NOMO-1 (cell line): ENCODE results near the gene DNAH11.
"Not testable (repeated sequence)": the region's sequence is repeated elsewhere in the genome, so short reads cannot be mapped to it uniquely, and the experiment has no call there.

Experiments used
- DNase-seq, 2 experiments: peaks; one replicate each; lab custom pipeline; 2025; ENCODE audit not compliant: unreplicated experiment in 2 of 2; lab: John Stamatoyannopoulos, UW

The DNAH11 gene

DNA sequence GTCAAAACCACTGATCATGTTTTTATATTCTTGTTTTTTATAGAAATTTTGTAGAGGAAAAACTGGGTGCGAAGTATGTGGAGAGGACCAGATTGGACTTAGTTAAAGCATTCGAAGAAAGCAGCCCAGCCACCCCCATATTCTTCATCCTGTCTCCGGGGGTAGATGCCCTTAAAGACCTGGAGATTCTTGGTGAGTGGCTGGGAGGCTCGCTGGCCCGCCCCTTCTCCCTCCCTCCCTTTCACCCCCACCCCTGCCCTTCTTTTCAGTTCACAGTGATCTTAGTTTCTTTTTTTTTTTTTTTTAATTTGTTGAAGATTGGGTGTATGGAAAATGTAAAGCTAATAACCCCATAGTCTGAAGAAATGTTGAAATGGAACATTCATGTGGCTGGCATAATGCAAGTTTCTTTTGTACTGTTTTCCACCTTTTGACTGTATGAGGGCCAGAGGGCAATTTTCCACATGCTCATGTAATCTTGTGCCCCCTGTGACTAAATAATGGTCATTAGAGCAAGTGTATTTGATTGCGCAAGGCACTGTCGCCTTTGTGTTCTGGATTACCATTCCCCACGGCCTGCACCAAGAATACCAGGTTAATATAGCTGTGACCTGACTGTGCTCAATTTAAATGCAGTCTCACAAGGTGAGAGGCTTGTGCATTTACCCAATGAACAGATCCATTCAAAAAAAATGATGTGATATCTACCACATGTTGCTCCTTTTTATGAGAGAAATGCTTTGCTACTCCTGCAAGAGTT is 325.2 kb downstream of the DNAH11 start:
- no peak for DNase-seq

DNA sequence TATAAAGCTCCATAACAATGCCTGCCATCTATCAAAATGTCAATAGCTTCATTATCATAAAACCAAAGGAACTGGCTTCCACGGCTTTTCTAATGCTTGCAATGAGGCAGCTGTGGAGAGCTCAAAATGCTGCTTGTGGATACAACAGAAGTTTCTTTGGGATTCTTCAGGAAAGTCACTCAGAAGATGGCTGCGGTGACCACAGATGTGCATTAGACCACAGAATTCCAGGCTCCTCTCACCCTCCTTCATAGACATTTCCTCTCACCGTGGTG is 325.7 kb downstream of the DNAH11 start:
- DNase-seq, result no peak

DNA sequence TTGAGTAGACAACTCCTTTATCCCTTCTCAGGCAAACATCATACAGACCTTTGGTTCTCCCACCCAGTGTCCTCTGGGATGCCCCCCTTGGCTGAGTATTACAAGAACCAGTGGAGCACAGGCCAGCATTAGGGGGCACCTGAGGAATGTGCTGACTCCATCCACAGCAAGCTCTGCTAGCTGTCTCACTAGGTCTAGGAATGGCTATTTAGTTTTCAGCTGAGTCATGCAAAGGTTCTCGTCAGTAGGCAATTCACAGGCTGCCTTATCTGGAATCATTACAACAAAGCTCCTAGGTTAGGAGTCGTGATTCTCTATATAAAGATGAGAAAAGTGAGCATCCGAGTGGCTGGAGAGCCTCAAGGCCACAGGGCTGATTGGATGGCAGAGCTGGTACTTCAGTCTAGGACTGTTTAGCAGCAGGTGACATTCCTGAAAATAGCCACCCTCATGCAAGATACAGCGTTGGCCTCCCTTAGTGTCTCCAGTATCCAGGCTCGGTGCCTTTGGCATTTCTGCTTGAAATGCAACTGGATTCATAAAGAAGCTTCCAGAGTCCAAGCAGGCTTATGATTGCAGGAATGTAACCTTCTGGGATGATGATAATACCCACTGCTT is 327.1 kb downstream of the DNAH11 start:
- DNase-seq, result no peak

DNA sequence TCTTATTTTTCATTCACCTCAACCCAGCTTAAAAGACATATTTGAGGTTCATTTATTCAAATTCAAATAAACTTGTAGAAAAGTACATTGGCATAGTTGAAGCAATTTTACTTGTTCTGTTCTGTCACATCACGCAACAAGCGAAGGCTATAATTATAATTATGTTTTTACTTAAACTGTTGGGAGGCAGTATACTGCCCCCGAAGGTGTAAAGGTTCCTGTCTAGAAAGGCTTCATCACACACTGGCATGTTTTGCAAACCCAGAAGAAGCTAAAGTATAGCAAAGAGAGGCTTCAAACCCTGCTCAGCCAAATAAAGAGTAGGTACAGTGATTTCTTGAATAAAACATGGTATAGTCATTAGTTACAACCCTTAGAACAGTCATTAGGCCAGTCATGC is 340.2 kb downstream of the DNAH11 start:
- no peak for DNase-seq

DNA sequence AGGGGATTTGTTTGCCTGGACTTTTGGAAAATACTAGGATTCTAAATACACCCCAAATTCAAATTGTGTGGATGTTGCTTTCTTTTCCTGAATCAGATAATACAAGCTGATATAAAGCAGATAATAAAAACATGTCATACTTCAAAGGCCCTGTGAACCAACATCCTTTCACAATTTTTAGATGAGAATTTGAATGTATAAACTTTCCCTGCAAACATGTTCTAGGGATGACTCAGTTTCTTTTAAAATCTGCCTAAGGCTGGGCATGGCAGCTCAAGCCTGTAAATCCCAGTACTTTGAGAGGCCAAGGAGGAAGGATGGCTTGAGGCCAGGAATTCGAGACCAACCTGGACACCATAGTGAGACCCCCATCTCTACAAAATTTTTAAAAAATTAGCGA is 340.7 kb downstream of the DNAH11 start:
- not testable (repeated sequence) for DNase-seq

DNA sequence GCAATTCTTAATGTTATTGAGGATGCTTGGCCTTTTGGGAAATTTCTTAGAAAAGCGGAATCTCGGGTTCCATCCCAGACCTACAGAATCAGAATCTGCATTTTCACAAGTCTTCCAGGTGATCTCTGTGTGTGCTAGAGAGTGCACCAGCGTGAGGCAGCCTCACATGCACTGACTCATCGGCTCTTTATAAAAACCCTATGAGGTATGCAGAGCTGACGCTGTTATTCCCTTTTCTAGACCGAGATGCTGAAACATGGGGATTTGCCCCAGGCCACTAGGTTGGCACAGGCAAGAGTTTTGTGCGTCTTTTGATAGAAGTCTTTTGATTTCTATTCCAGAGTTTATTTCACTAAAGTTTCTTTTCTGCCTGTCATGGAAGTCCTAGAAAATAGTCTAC is 341.7 kb downstream of the DNAH11 start:
- DNase-seq, result no peak

DNA sequence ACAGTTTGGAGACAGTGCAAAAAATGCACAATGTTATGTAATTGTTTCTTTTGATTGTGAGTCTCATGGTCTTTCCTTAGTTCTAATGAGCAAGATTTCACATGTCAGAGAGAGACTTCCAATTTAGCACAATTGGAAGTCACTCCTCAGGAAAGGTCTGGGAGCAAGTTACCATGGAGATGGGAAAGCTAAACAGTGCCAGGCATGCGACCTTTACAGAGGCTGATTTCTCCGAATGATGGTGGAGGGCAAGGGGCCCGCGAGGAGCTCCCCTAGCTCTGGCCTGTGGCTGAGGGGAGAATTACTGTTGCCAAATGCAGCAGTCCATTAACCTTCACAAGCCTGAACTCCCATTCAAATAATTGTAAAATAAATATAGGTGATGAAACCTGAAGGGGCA is 343.6 kb downstream of the DNAH11 start:
- no peak for DNase-seq

DNA sequence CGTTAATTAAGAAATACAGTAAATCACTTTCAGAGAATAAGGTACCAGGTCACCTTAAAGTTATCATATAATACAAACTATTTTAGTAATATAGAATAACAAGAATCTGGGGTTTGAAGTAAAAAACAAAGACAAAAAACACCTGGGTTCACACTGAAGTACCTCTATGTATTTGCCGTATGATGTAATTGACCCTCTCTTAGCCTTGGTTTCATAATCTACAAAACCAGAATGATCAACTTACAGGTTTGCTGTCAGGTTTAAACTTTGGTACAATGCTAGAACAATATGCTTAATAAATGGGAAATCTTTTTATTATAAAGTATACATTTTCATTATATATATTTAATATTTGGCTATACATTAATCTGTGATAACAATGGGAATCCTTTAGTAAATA is 344.5 kb downstream of the DNAH11 start:
- DNase-seq, result no peak

DNA sequence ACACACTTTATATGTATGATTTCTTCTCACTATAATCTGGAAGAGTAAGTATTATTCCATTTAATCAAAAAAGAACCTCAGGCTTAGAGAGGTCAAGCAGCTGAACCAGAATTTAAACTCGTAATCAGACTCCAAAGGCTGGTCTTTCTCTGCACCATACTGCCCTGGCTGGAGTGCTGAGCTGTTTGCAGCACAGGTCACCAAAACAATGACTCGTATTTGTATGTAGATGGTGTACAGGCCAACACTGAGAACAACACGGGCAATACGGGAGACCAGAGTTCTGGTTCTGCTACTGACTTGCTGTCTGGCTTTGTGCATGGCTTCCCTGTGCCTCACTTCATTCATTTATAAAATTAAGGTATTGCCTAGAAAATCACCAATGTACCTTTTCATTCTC is 344.9 kb downstream of the DNAH11 start:
- DNase-seq, result no peak

DNA sequence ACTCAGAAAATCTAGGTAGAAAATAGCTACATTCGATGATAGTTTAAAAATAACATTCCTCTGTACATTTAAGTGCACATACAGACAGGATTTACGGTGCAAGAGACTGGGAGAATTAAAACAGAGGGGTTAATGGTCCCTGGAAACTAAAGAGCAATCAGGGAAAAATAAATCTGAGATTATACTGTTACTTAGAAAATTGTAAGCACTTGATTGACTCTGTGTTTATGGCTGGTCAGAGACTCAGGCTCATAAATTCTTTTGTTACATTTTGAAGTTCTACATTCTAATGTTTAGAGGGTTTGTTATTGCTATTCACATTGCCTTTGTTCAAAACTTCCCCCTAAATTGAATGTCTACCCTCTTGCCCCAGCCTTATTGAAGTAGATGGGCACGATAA is 348.5 kb downstream of the DNAH11 start:
- DNase-seq, result no peak

DNA sequence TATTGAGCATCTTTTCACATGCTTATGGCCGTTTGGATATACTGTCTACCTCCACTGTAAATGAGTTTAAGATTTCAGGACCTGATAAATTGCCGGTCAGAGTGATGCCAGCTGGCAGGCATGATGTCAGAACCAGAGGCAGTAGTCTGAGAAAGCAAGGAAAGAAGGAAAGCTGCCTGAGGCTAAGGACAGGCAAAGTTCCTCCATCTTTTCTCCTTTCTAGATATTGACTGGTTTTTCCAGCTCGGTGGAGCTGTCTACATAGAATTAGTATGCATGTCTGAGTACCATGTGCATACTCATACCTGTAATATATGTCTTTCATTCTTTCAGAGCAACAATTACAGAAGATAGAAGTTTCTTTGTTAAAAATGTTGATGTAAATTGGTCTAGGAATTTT is 350.6 kb downstream of the DNAH11 start:
- DNase-seq, result no peak

DNA sequence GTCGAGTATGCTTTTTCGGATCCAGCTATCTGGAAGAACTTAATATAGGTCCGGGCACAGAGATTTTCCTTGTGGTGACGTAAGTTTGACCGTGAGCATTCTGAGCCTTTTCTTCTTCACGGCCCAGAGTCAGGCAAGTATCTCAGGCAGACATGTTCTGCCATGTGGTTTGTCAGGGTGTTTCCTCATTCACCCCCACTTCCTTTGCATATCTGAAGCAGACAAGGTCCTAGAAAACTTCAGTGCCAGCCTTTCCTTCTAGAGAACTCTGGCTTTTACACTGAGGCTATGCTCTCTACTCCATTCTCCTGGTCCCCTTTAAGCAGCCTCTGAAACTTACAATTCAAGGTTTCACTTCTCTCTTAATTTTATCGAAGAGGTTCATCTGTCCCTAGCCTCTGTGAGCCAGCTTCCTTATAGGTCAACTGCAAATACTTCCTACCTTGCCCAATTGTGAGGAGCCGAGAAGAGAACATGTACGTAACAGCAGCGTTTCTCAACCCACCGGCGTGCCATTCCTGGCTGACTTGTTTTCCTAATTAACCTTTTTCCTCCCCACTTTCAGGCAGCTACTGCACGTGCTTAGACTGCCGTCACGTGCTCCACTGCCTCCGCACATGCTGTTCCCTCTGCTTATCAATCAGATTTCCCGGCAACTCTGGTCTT is 355.6 kb downstream of the DNAH11 start:
- DNase-seq, result peak; percentile 70 to 96

DNA sequence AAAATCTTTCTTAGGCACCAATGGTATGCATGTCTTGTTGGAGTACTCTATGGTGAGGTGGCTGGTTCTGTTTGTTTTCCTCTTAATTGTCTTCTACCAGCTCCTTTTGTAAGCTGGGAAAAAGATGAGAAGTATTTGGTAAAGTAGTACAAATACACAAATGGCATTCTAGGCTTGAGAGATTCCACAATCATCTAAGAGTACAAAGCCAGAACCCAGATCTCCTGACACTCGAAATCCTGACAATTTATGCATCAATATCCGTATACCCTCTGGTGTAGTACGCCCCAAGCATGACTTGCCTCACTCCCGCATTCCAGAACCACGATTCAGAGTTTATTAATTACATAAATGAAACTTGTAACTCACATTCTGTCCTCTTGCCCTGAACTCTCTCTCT is 359.4 kb downstream of the DNAH11 start:
- no peak for DNase-seq

DNA sequence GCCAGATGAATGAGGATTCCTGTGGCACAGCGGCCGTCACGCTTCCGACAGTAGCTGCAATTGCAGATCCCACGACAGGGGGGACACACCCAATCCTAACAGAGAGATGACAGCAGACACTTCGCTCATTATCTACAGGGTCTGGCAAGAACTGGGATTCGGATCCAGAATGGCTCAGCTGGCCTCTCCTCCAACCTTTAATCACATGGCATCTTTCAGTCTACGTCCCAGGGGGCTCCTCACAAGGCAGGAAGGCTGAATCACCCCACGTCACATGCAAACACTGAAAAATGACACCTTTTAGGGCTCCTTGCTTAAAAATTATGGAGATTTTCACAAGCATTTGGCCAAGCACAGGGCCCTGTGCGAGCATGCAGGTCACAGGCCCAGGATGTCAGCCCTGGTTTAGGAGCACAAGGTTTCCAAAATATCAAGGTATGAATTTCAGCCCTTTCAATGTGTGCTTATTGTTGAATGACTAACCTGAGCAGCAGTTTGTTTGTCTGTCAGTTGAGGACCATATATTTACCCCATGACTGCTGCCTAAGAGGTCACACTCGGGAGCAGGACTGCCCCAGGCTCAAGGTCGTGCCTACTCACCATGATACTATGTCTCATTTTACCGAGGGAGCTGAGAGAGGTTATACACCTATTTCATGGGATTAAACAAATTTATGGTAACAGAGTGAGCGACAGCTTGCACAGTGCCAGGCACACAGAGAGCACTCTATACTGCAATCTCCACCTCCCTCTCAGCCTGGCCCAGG is 360.4 kb downstream of the DNAH11 start:
- no peak for DNase-seq

DNA sequence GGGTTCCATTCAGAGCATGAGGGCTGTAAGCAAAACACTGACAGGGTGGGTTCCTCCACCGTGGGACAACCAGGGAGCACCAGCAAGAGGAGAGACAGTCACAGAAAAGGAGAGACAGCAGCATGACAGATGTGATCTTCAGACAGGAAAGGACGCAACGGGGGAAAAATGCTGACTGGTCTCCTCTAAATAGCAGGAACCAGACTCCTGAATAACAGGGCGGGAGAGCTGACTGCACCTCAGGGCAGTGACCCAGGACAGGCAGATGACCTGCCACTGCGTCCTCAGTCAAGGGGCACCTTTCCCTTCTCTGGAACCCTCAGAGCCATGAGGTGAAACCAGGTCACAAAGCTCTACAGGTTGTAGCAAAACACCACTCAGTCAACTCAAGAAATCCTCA is 365.9 kb downstream of the DNAH11 start:
- DNase-seq, result no peak

DNA sequence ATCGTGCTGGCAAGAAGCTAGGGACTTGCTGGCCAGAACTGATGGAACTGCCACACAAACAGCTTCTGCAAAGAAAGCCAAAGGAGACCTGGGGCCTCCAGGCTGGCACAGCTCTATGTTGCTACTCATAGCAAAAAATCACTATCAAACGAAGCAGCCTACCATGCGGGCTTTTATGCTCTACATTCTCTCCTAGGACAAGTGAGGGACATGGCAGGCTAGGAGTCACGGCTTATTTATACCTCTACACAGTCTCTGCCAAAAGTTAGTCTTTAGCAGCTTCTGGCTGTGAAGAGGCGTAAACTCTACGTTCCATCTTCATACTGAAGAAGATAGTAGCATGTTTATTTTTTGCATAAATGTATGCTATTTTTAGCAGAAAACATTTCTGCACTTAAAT is 367.4 kb downstream of the DNAH11 start:
- no peak for DNase-seq

DNA sequence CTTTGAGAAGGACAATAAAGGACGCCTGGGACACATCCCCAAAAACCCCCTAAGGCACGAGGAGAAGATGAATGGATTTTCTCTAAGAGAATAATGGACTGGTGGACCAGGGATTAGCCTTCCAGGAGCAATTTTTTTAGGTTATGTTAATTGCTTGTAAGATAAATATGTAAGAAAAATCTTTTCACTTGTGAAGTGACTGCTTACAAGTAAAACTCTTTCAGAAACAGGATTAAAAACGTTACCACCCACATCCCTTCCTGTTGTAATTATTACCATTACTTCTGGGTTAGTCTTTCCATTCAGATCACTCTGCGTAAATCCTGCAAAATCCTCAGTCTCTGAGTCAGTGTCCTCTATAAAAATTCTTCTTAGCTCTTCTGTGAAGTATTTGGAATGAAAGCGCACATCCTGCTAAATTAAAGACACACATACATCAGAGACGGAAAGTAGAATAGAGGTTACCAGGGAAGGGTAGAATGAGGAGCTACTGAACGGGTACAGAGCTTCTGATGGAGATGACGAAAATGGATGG is 368.6 kb downstream of the DNAH11 start:
- no peak for DNase-seq

DNA sequence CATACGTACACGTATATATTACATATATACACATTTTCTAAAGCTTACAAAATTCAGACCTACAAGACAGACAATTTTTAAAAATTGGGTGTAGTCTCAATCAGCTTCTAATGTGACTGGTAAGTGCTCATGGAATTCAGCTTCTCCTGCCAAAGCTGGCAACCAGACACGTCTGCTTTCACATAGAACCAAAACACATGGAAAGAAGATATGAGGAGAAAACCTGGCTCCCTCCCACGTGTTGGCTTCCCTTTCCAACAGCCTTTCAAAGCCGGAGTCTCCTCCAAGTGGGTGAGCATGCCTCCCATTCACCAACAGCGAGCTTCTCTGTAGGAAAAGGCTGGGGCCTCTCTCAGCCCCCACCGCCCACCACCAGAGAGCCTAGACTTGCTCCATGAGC is 369.5 kb downstream of the DNAH11 start:
- DNase-seq, result no peak

DNA sequence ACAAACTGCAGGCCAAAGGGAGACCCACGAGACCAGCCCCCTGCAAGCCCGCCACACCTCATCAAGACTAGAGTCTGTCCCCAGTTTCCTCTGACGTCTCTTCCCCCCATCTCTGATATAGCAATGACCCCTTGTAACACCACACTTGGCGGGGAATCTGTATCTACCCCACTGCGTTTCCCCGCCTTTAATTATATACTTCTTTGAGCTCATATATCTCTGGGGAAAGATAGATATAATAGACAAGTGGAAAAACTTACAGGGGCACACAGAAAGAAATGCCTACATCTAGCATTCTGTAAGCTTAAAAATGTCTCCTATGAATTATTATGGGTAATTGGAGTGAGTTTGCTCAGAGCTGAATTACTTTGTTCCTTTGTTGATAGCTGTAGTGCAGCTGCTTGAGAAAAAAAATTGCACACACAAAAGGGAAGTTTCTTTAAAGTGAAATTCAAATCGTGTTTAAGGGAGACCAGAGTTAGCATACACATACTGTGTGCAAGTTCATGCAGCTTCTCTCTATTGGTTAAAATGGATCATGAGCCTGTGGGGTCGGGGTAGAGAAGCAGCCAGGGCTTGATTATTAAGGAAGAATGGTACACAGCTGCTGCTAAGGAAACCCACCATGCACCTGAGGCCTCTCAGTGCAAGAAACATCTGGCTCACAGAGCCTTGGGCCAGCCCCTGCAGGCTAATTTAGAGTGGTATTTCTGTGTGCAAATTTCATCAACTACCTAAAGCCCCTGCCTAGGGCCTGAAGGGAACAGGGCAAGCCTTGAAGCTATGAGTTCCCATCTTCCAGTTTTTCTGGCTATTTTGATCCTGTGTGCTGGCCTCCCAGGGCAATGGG is 370.3 kb downstream of the DNAH11 start:
- DNase-seq, result no peak

DNA sequence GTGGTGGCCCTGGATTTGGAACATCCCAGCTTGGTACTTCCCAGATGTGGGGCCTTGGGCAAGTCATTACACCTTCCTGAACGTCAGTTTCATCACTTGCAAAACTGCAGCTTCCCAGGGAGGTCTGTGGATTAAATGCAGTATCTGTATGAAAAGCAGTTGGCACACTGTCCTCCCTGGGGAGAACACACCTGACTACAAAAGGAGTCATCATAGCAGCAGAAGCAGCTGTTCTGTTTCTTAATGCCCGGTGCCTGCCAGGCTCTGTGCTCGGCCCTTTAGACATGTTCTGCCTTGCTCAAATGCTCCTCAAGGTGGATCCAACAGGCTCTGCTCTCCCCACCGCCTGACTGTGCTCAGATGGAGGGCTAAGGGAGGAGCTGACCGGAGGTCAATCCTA is 371.8 kb downstream of the DNAH11 start:
- DNase-seq, result no peak

DNA sequence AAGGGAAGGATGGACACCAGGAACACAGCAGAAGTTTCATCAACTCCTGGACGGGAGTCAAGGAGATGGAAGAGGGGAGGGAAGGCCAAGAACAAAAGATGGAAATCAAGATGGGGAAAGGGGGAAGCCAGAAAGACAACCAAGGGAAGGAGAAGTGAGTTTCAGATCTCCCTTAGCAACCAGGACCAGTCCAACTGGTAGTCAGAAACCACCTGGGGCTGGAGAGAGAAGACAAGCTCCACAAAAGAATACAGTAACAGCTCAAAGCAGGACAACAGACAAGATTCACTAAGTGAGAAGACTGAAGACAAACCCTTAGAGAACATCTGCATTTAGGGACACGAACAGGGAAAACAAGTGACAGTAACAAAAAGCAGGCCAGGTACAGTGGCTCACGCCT is 372.3 kb downstream of the DNAH11 start:
- no peak for DNase-seq
